Measurements from ENCODE around the gene RWDD1. TPM values are rescaled to one million over a fixed set of nuclear protein-coding genes. Genes with fewer than 3 reads are reported as not detected.

Gene RWDD1
- total and polyA plus RNA-seq, 10 donors, result 25.8 to 57.5 (median 34.1) TPM

DNA sequence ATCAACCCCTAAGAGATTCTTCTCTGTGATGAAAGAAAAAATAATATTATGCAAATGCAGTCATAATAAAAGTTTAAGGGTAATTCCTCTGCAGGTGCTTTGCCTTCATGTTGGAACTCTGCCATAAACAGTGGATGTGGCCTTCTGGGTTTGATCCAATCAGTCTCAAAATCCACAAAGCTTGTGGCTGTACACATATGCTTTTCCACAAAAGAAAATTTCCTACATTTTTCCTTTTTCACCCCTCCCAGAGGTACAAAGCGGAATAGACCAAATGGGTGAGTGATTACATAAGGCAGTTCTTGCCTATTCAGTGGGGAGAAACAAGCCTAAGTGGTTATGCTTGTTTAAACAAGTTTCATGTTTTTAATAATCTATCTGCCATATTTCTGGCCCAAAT lies 43.2 kb upstream of the RWDD1 start:
- TF ChIP-seq POLR2A (IDR thresholded peaks at IDR 0.05) (no peak), POLR2AphosphoS5 (IDR thresholded peaks at IDR 0.05) (no peak)
- TF ChIP-seq, protein P1, sequence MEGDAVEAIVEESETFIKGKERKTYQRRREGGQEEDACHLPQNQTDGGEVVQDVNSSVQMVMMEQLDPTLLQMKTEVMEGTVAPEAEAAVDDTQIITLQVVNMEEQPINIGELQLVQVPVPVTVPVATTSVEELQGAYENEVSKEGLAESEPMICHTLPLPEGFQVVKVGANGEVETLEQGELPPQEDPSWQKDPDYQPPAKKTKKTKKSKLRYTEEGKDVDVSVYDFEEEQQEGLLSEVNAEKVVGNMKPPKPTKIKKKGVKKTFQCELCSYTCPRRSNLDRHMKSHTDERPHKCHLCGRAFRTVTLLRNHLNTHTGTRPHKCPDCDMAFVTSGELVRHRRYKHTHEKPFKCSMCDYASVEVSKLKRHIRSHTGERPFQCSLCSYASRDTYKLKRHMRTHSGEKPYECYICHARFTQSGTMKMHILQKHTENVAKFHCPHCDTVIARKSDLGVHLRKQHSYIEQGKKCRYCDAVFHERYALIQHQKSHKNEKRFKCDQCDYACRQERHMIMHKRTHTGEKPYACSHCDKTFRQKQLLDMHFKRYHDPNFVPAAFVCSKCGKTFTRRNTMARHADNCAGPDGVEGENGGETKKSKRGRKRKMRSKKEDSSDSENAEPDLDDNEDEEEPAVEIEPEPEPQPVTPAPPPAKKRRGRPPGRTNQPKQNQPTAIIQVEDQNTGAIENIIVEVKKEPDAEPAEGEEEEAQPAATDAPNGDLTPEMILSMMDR (IDR thresholded peaks at IDR 0.05 in 8 of 11, conservative IDR thresholded peaks at IDR 0.05 in 3 of 11), result no peak
- Histone ChIP-seq H3K4me1 (peaks cover 0 to 24% (median 10%) of the 10 kb centered on the region in 6 donors), H3K27ac (no peak overlapping the region), H3K36me3 (no peaks in the 10 kb centered on the region), H3K9me3 (no peaks in the 10 kb centered on the region), H3K27me3 (replicated peaks in 1 of 7) (no peaks in the 10 kb centered on the region), H3K4me3 (no peak overlapping the region)
- 86 to 95% (median 91%) methylated on average over 1 of the region's 1 CpG for WGBS, 5 donors
- no peak for DNase-seq
- intact Hi-C loops (cut with DNase I; ENCODE audit: low total_unique reads), result no loop called here

DNA sequence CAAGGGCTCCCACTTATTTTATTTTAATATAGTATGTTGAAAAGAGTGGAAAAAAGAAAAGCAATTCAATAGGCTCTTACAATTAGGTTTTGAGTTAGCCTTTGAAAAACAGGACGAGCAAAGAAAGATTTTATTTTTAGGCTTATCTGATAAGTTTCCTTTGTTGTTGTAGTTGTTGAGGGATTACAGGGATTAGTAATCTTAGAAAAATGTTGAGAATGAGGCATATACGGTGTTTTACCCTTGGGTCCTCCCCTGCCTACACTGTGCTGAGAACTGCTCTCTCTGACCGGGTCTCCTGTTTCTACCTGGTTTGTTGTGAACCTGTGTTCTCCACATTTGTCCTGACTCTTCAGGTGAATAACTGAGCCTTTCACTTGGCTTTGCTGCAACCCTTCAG lies 42.5 kb upstream of the RWDD1 start:
- H3K27me3 ChIP-seq (replicated peaks in 1 of 7), result no peaks in the 10 kb centered on the region
- WGBS, 5 donors, result 55 to 76% (median 74%) methylated on average over 3 of the region's 3 CpGs
- TF ChIP-seq POLR2A (IDR thresholded peaks at IDR 0.05) (no peak), POLR2AphosphoS5 (IDR thresholded peaks at IDR 0.05) (no peak)
- TF ChIP-seq, protein P1 (IDR thresholded peaks at IDR 0.05 in 8 of 11, conservative IDR thresholded peaks at IDR 0.05 in 3 of 11), result no peak
- no peaks in the 10 kb centered on the region for H3K36me3 ChIP-seq
- H3K27ac ChIP-seq, result no peak overlapping the region
- H3K4me1 ChIP-seq, result peaks cover 0 to 26% (median 13%) of the 10 kb centered on the region in 6 donors
- intact Hi-C loops (cut with DNase I; ENCODE audit: low total_unique reads), result no loop called here
- H3K4me3 ChIP-seq, result no peak overlapping the region
- DNase-seq, result no peak
- H3K9me3 ChIP-seq, result no peaks in the 10 kb centered on the region

DNA sequence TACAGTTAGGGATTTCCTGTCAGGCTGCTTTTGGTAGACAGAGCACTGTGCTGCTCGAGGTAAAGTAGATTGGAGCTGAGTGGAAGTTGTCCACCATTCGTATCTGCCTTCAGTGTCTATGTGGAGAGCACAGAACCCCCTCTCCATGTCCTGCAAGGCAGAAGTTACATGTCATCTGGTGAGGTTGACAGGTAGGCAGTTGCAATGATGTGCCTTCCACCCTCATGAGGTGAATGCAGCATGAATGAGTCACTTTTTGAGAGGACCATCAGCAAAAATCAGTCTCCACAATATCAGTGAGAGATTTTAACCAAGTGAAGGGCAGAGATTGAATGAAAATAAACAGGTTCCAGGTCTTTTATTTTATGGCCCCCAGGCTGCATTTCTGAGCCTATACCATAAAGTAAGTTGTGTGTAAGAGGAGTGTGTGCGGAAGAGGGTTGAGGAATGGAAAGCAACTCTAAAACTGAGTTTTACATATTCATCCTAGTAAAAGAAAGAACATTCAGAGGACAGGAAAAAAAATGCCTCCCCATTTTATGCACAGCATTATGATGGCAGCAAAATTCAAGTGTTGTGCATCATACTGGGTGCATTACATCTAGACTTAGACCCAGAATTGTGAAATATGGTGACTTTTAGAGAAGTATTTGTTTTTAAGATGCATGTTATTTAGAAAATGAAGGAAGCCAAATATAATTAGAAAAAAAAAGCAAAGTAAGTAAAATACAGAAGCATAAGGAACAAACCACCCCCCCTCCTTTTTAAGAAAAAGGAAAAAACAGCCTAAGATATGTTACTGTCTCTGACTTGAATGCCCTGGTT lies 41.6 kb upstream of the RWDD1 start:
- peak overlapping the region in 1 of 8 donors; percentile 18 for H3K27ac ChIP-seq
- DNase-seq, result no peak
- peaks cover 0 to 29% (median 13%) of the 10 kb centered on the region in 6 donors for H3K4me1 ChIP-seq
- H3K4me3 ChIP-seq, result no peak overlapping the region
- H3K9me3 ChIP-seq, result no peaks in the 10 kb centered on the region
- 41 to 81% (median 69%) methylated on average over 3 of the region's 3 CpGs for WGBS, 5 donors
- TF ChIP-seq POLR2A (IDR thresholded peaks at IDR 0.05) (no peak), POLR2AphosphoS5 (IDR thresholded peaks at IDR 0.05) (no peak)
- TF ChIP-seq, protein P1 (IDR thresholded peaks at IDR 0.05 in 8 of 11, conservative IDR thresholded peaks at IDR 0.05 in 3 of 11), result no peak
- H3K36me3 ChIP-seq, result no peaks in the 10 kb centered on the region
- intact Hi-C loops (cut with DNase I; ENCODE audit: low total_unique reads), result loop anchor here (5.0 kb wide), 2 partner anchors 87 to 247 kb away; no protein-coding TSS in a partner anchor
- H3K27me3 ChIP-seq (replicated peaks in 1 of 7), result no peaks in the 10 kb centered on the region

DNA sequence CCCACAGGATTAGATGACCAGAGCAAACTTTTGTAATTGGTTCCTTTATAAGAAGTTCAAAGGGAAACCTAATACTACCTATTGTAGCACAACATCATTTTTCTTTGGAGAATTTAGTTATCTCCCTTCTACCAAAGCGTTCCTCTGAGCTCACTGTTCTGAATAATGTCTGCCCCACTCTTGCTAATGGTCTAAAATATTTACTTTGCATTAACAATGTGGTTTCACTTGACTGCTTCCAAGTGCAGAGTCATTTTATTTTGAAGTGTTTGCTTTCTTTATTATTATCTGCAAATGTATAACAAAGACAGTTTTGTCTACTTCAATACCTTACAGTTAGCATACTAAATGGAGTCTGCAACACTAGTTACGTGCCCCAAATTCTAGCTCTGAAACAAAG lies 40.9 kb upstream of the RWDD1 start:
- Histone ChIP-seq H3K9me3 (no peaks in the 10 kb centered on the region), H3K4me3 (no peak overlapping the region), H3K36me3 (no peaks in the 10 kb centered on the region), H3K27me3 (replicated peaks in 1 of 7) (no peaks in the 10 kb centered on the region), H3K27ac (peak overlapping the region in 1 of 8 donors; percentile 18), H3K4me1 (peaks cover 0 to 29% (median 13%) of the 10 kb centered on the region in 6 donors)
- intact Hi-C loops (cut with DNase I; ENCODE audit: low total_unique reads), result loop anchor here (5.0 kb wide), 2 partner anchors 88 to 248 kb away; no protein-coding TSS in a partner anchor
- 75 to 91% (median 88%) methylated on average over 2 of the region's 2 CpGs for WGBS, 5 donors
- TF ChIP-seq, protein P1 (IDR thresholded peaks at IDR 0.05 in 8 of 11, conservative IDR thresholded peaks at IDR 0.05 in 3 of 11), result no peak
- TF ChIP-seq POLR2AphosphoS5 (IDR thresholded peaks at IDR 0.05), result no peak
- no peak for TF ChIP-seq POLR2A (IDR thresholded peaks at IDR 0.05)
- DNase-seq, result no peak
